NCI-H1930 (cell line): Measurements from ENCODE around the gene AKAP9.
"Not testable (repeated sequence)": the region's sequence is repeated elsewhere in the genome, so short reads cannot be mapped to it uniquely, and the experiment has no call there.

ENCODE experiments used
- DNase-seq, 2 experiments: peaks; one replicate each; lab custom pipeline; 2025; lab: John Stamatoyannopoulos, UW

The AKAP9 gene

GRCh38 chr7:92013611-92014010 lies 72.9 kb downstream of the AKAP9 start:
- no peak for DNase-seq

GRCh38 chr7:92020636-92021035 lies 80.0 kb downstream of the AKAP9 start:
- DNase-seq, result no peak

DNA sequence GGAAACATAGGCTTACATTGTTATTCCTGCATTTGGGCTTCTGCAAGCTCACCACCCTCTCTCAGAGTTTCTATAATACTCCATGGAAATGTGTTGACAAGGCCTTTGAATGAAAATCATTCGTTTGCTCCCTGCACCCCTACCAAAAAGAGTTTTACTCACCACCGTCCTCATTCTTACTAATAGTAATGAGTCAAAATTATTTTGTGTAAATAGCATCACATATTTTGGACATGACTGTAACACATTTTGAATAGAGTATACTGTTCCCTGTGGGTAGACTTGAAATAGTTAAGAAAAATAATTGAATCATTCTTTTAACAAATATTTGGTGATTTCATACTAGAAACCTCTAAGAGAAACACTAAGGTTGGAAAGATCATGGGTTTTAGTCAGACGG lies 84.6 kb downstream of the AKAP9 start:
- no peak for DNase-seq

DNA sequence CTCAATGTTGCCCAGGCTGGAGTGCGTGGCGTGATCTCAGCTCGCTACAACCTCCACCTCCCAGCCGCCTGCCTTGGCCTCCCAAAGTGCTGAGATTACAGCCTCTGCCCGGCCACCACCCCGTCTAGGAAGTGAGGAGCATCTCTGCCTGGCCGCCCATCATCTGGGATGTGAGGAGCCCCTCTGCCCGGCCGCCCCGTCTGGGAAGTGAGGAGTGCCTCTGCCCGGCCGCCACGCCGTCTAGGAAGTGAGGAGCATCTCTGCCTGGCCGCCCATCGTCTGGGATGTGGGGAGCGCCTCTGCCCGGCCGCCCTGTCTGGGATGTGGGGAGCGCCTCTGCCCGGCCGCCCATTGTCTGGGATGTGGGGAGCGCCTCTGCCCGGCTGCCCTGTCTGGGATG lies 86.0 kb downstream of the AKAP9 start:
- not testable (repeated sequence) for DNase-seq

GRCh38 chr7:92027128-92027527 lies 86.5 kb downstream of the AKAP9 start:
- DNase-seq, result not testable (repeated sequence)

- DNase-seq, result no peak
Observed at GRCh38 chr7:92028226-92028625, 87.6 kb downstream of the AKAP9 start.

- DNase-seq, result no peak
Observed at GRCh38 chr7:92028686-92029085, 88.0 kb downstream of the AKAP9 start.

- DNase-seq, result no peak
Observed at GRCh38 chr7:92034116-92034515, 93.5 kb downstream of the AKAP9 start.

DNA sequence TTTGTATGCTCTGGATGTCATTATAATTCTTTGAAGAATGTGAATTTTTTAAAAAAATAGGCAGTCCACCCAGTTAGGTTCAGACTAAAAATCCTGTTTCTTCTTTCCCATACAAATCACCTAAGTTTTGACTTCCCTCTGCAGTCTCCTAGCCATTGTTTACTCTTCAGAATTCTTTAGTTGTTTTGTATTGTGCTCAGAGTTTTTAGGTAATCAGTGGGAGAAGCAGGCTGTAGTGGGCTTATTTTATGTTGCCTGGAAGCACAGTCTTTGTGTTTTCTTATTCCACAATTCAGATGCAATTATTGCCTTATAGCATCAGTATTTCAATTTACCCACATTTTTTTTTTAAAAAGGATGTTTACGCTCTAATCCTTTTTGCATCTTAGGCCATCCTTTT lies 94.9 kb downstream of the AKAP9 start:
- DNase-seq, result no peak

GRCh38 chr7:92039900-92040299 lies 99.2 kb downstream of the AKAP9 start:
- DNase-seq, result no peak

GRCh38 chr7:92042056-92042737 lies 101.5 kb downstream of the AKAP9 start:
- DNase-seq, result no peak

DNA sequence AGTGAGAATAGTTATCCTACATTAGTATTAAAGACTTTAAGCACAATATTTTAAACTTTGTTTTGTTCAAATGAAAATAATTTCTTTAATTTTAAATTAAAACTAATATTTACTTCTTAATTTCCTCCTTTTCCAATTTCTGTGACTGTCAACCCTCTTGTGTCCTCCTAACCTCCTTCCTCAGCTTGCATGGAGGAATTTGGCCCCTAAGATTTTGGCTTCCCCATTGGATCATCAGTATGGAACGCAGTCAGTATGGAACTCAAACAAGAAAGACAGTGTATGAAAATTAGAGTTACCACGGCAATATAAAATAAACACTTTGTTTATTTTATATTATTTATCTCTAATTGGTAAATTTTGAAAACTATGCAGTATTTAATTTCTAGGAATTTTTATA lies 102.4 kb downstream of the AKAP9 start:
- DNase-seq, result no peak

DNA sequence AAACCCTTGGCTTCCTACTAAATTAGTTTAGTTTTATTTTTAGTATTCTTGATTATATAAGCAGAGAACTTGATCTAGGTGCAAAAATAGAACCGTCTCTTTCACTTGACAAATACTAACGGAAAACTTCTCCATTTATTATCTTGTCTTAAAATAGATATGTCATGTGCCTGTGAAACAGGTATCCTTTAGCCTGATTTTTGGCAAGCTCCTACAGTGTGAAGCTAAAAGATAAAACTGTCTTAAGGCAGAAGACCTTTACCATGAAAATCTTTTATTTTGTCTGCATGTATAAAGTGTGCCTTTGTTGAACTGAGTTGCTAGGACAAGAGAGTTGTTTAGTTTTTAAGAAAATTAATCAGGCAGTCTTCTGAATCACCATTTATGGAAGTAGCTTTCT lies 103.0 kb downstream of the AKAP9 start:
- no peak for DNase-seq

GRCh38 chr7:92044148-92044547 lies 103.5 kb downstream of the AKAP9 start:
- no peak for DNase-seq

DNA sequence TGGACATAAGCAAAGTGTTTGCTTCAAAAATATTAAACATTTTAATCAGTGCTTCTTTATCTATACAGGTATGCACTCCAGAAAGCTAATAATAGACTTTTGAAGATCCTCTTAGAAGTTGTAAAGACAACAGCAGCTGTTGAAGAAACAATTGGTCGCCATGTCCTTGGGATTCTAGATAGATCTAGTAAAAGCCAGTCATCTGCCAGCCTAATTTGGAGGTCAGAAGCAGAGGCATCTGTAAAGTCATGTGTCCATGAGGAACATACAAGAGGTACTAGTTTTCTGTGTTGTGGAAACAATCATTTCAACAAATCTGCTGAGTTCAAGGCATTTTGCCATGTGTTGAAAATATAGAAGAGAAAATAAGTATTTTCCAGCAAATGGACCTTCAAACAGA lies 104.3 kb downstream of the AKAP9 start:
- DNase-seq, result no peak

DNA sequence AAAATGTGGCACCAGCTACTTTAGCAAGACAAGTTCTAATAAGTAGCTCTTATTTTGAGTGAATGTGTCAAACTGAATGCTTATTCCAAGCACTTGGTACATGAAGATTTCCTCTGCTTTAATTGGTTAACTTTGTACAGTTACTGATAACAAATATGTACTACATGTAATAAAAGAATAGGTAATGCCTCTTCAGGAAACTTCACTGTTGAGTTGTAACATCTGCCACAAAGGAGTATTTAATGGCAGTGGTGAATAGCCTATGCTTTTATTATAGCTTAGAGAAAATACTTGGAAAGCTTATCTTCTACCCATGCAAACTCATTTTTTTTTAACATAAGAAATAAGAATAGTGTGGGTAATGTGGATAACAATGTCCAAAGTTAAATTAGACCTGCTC lies 111.0 kb downstream of the AKAP9 start:
- no peak for DNase-seq

DNA sequence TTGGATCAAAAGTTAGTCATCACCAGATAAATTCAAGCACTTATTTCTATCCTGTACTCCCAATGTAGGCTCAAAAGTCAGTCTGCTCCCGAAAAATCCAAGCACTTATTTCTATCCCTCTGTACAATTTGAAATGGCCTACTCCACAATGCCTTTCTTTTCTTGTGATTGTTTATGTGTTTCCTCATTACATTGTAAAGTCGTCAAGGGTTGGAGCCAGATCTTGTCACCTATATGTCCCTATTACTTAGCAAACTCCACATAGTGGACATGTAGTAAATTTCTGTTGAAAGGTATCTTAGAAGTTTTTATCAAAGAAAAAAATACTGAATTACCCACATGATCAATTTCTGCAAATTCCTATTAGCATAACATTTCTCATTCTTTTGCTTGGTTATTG lies 111.5 kb downstream of the AKAP9 start:
- DNase-seq, result no peak

DNA sequence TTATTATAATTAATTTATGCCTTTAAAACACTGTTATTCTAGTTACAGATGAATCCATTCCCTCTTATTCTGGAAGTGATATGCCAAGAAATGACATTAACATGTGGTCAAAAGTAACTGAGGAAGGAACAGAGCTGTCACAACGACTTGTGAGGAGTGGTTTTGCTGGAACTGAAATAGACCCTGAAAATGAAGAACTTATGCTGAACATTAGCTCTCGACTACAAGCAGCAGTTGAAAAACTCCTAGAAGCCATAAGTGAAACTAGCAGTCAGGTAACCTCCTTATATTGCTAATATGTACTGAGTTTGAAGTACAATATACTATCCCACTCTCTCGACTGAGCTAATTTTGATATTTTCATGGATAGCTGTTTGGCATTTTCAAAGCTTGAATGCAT lies 112.0 kb downstream of the AKAP9 start:
- no peak for DNase-seq

- no peak for DNase-seq
Observed at GRCh38 chr7:92053312-92053711, 112.7 kb downstream of the AKAP9 start.

GRCh38 chr7:92056286-92056685 lies 115.6 kb downstream of the AKAP9 start:
- no peak for DNase-seq

- peak in 1 of 2 experiments; percentile 14 for DNase-seq
Observed at GRCh38 chr7:92057375-92057774, 116.7 kb downstream of the AKAP9 start.

GRCh38 chr7:92058040-92058439 lies 117.4 kb downstream of the AKAP9 start:
- DNase-seq, result no peak

DNA sequence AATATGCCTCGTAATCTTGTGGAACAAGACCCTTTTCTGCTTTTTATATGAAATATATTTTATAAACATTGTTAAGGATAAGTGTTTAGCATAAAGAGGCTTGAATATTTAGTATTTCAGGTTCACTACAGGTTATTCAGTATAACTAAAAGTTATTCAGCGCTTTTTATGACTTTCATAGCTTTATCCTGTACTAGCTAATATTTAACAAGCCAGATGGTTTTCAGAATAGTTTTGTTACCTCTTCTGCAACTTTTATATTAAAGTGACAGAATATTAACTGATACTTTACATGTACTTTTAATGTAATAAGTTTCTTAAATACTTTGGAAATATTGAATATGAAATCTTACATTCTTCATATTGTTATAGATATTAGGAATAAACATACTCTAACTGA lies 118.2 kb downstream of the AKAP9 start:
- no peak for DNase-seq

DNA sequence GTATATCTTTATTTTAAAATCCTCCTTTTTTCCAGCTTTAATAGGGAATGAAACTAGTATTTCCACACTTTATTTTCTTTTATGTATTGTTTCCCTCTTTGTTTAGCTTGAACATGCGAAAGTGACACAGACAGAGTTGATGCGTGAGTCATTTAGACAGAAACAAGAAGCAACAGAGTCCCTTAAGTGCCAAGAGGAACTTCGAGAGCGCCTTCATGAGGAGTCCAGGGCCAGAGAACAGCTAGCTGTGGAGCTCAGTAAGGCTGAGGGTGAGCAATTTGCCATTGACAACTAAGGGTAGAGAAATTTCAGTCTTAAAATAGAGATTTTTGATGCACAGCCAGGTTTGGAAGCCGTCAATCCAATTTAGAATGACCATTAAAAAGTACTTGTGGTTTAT lies 120.5 kb downstream of the AKAP9 start:
- DNase-seq, result no peak
